ENCODE data around the gene POU2AF1.
A peak's percentile ranks its signal among the peaks of the same experiment; 100 is the strongest.

POU2AF1 gene

GRCh38 chr11:111384494-111384893 is 5.4 kb upstream of the POU2AF1 start:
- DNase-seq = no peak

- no peak for DNase-seq
Measured at GRCh38 chr11:111382451-111382850, 3.4 kb upstream of the POU2AF1 start.

- peak; percentile 71 for DNase-seq
Measured at GRCh38 chr11:111379602-111380136, 594 bp upstream of the POU2AF1 start.

GRCh38 chr11:111378185-111378860 is 752 bp downstream of the POU2AF1 start:
- DNase-seq = no peak

GRCh38 chr11:111376181-111376871 is 2.7 kb downstream of the POU2AF1 start:
- no peak for DNase-seq

GRCh38 chr11:111373590-111373989 is 5.5 kb downstream of the POU2AF1 start:
- no peak for DNase-seq

- no peak for DNase-seq
Measured at GRCh38 chr11:111372538-111372937, 6.5 kb downstream of the POU2AF1 start.

- DNase-seq = no peak
Measured at GRCh38 chr11:111370902-111371578, 8.0 kb downstream of the POU2AF1 start.

GRCh38 chr11:111370270-111370901 is 8.7 kb downstream of the POU2AF1 start:
- DNase-seq = no peak

- DNase-seq = no peak
Measured at GRCh38 chr11:111368285-111368560, 10.9 kb downstream of the POU2AF1 start.

GRCh38 chr11:111367411-111368284 is 11.4 kb downstream of the POU2AF1 start:
- no peak for DNase-seq

GRCh38 chr11:111366560-111367410 is 12.3 kb downstream of the POU2AF1 start:
- no peak for DNase-seq

GRCh38 chr11:111365722-111366559 is 13.1 kb downstream of the POU2AF1 start:
- no peak for DNase-seq

- DNase-seq = no peak
Measured at GRCh38 chr11:111364503-111364902, 14.6 kb downstream of the POU2AF1 start.

GRCh38 chr11:111363985-111364384 is 15.1 kb downstream of the POU2AF1 start:
- no peak for DNase-seq

- DNase-seq = no peak
Measured at GRCh38 chr11:111362887-111363411, 16.1 kb downstream of the POU2AF1 start.

GRCh38 chr11:111361874-111362273 is 17.2 kb downstream of the POU2AF1 start:
- no peak for DNase-seq

GRCh38 chr11:111361052-111361801 is 17.8 kb downstream of the POU2AF1 start:
- DNase-seq = no peak

Data from activated effector memory CD4-positive, alpha-beta T cell treated with anti-CD3 and anti-CD28 coated beads, Interleukin-2, amount 50 U/mL, for 16 hours (primary cell).